ENCODE results near the gene WNT10A.

DNA sequence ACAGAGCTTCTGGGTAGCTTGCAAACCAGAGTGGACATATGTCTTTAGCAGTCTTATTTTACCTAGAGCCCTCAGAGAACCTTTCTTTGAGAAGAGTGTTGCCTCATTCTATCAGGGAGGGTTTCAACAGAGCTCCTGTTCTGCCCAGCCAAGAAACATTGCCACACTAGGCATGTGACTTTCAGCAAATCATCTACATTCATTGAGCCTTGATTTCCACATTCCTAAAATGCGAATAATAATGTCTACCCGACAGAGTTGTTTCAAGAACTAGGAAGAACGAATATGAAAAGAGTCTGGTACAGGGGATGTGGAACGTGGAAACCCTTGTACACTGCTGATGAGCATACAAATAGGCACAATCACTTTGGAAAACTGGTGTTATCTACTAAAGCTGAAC, 41.2 kb upstream of the WNT10A start:
- no peak for TF ChIP-seq POLR2AphosphoS5 (IDR thresholded peaks at IDR 0.05)
- TF ChIP-seq POLR2A (IDR thresholded peaks at IDR 0.05) = no peak
